Activated CD4-positive, alpha-beta T cell treated with anti-CD3 and anti-CD28 coated beads for 36 hours (primary cell): ENCODE data around the gene ERLIN1. TPM values are rescaled to one million over a fixed set of nuclear protein-coding genes. Genes with fewer than 3 reads are reported as not detected.

Experiments used
- ATAC-seq: fragments of 200-7000 bp; cut with Tn5 transposase; one replicate; pipeline ENCODE4 v1.10.0; 2021; ENCODE audit warnings: mild to moderate bottlenecking, moderate library complexity
- CTCF ChIA-PET: fragments of 350-600 bp; sonication (Branson Sonifier 250); formaldehyde crosslinking; loops from one replicate; lab custom pipeline; 2021; ENCODE audit warnings: antibody characterized with exemption; lab: Charles Lee
- POLR2A ChIA-PET: fragments of 350-600 bp; sonication (Branson Sonifier 250); formaldehyde crosslinking; loops from one replicate; lab custom pipeline; 2021; ENCODE audit warnings: antibody characterized with exemption, inconsistent platforms; lab: Charles Lee
- DNase-seq: peaks from one replicate; pipeline ENCODE4 v3.0.0-alpha.2; 2020
- H3K27ac Mint-ChIP-seq: one replicate; pipeline ENCODE4 v1.8.0; 2021; ENCODE audit warnings: mixed read lengths
- H3K27me3 Mint-ChIP-seq: one replicate; pipeline ENCODE4 v1.8.0; 2021; ENCODE audit warnings: mixed read lengths
- H3K36me3 Mint-ChIP-seq: one replicate; pipeline ENCODE4 v1.8.0; 2021; ENCODE audit warnings: low read depth, mixed read lengths
- H3K4me1 Mint-ChIP-seq: one replicate; pipeline ENCODE4 v1.8.0; 2021; ENCODE audit warnings: mixed read lengths
- H3K4me3 Mint-ChIP-seq: one replicate; pipeline ENCODE4 v1.8.0; 2021; ENCODE audit warnings: mild to moderate bottlenecking, moderate library complexity, mixed read lengths
- H3K9me3 Mint-ChIP-seq: one replicate; pipeline ENCODE4 v1.8.0; 2021; ENCODE audit warnings: low read depth, mixed read lengths
- intact Hi-C, 2 experiments: fragments of 100-400 bp; cut with DNase I in 1 of 2; cut with micrococcal nuclease in 1 of 2; formaldehyde crosslinking; loops; one replicate each; pipeline versions ENCODE4 v1.14.2 to v1.15.1; 2022 to 2024; cut with DNase I, micrococcal nuclease
- total RNA-seq, 2 experiments: library from RNA; stranded (reverse); gene quantifications; one replicate each; pipeline ENCODE4 v1.2.3, GENCODE V29; 2021

ERLIN1 gene
- 10 to 100 TPM; 15.2 to 18.7 TPM for total RNA-seq

- H3K4me1 Mint-ChIP-seq = peaks cover 48% of the 10 kb centered on the region
- DNase-seq (peak; percentile 97), ATAC-seq (peak; percentile 90)
- H3K27ac Mint-ChIP-seq = peak within 1 kb of the TSS; percentile 97
- H3K4me3 Mint-ChIP-seq = peak within 1 kb of the TSS; percentile 97
- POLR2A ChIA-PET = no interaction called here
- no peaks in the 10 kb centered on the region for H3K27me3 Mint-ChIP-seq
- CTCF ChIA-PET = interaction anchor here (0.6 kb wide), 1 partner anchor 18 kb away, joined by 3 read pairs; no protein-coding TSS in a partner anchor
- no peaks in the 10 kb centered on the region for H3K9me3 Mint-ChIP-seq
- peaks cover 51% of the 10 kb centered on the region for H3K36me3 Mint-ChIP-seq
- intact Hi-C loops = loop anchor here (1.0 to 10.0 kb wide), 16 partner anchors 11 to 729 kb away; partner anchors contain the start of genes CHUK (in 2 of the 2), BLOC1S2 (in 1 of the 2), COX15 (in 1 of the 2) and CUTC (in 1 of the 2)
These were observed at the start of gene ERLIN1 for GRCh38 chr10:100185364-100186252. TSS of gene ERLIN1 (minus strand) at chr10:100186029. CDS start at chr10:100185626, 403 bp downstream.

DNA sequence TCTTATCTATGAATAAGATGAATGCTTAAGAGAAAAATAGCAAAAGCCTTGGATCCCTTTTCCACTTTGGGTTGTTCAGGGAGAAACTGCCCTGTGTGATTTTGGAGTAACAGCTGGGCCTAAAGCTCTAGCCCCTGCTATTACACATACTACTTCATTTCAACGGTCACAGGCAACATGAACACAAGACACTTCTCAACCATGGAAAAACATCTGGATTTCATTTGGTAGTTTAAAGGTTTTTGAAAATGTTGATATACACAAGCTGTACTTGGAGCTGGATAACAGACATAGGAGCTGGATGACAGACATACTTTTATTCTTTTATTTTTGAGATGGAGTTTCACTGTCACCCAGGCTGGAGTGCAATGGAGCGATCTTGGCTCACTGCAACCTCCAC, 46.3 kb upstream of the ERLIN1 start:
- no peaks in the 10 kb centered on the region for H3K9me3 Mint-ChIP-seq
- H3K27ac Mint-ChIP-seq = no peak overlapping the region
- no peaks in the 10 kb centered on the region for H3K27me3 Mint-ChIP-seq
- CTCF ChIA-PET = interaction anchor here (1.1 to 1.3 kb wide), 2 partner anchors 48 to 186 kb away, joined by 3 read pairs; no protein-coding TSS in a partner anchor
- POLR2A ChIA-PET = interaction anchor here (0.5 kb wide), 1 partner anchor 40 kb away, joined by 3 read pairs; no protein-coding TSS in a partner anchor
- DNase-seq (no peak), ATAC-seq (no peak)
- no peak overlapping the region for H3K4me3 Mint-ChIP-seq
- H3K36me3 Mint-ChIP-seq = peaks cover 24% of the 10 kb centered on the region
- intact Hi-C loops = no loop called here
- peaks cover 19% of the 10 kb centered on the region for H3K4me1 Mint-ChIP-seq

DNA sequence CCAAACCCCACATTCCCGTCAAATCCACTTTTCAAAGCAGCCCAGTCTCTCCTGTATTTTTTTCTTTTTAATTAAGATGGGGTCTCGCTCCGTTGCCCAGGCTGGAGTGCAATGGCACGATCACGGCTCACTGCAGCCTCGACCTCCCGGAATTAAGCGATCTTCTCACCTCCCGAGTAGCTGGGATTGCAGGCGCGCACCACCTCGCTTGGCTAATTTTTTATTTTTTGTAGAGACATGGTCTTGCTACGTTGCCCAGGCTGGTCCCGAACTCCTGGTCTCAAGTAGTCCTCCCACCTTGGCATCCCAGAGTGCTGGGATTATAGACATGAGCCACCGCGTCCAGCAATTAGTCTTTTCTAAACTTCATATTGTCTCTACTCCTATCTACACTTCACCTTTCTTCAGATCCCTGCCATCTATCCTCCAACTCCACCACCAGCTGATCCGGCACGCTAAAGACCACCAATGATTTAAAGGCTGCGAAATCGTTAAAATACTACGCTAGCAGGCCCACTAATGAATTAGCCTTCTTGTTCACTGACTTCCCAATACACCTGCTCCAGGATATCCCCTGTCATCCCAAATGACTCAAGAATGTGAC, 44.1 kb upstream of the ERLIN1 start:
- Mint-ChIP-seq H3K9me3 (no peaks in the 10 kb centered on the region), H3K4me3 (peak overlapping the region; percentile 84), H3K36me3 (peaks cover 23% of the 10 kb centered on the region), H3K27ac (peak overlapping the region; percentile 78), H3K4me1 (peaks cover 19% of the 10 kb centered on the region), H3K27me3 (no peaks in the 10 kb centered on the region)
- ChIA-PET POLR2A (no interaction called here), CTCF (interaction anchor here (1.0 kb wide), 1 partner anchor 11 kb away, joined by 4 read pairs; no protein-coding TSS in a partner anchor)
- ATAC-seq (no peak), DNase-seq (no peak)
- intact Hi-C loops = loop anchor here (1.0 to 2.0 kb wide), 6 partner anchors 37 to 498 kb away; partner anchors contain the start of genes ERLIN1 (in 2 of the 2), BLOC1S2 (in 1 of the 2), COX15 (in 1 of the 2) and CUTC (in 1 of the 2)

GRCh38 chr10:100223879-100224278, 38.0 kb upstream of the ERLIN1 start:
- CTCF ChIA-PET = interaction anchor here (0.6 to 1.2 kb wide), 6 partner anchors 16 to 564 kb away, joined by 3 to 4 read pairs (median 3); no protein-coding TSS in a partner anchor
- no peaks in the 10 kb centered on the region for H3K9me3 Mint-ChIP-seq

GRCh38 chr10:100222529-100222928, 36.7 kb upstream of the ERLIN1 start:
- CTCF ChIA-PET = interaction anchor here (1.6 kb wide), 1 partner anchor 17 kb away, joined by 4 read pairs; no protein-coding TSS in a partner anchor
- intact Hi-C loops = no loop called here
- H3K4me1 Mint-ChIP-seq = peaks cover 2% of the 10 kb centered on the region
- H3K9me3 Mint-ChIP-seq = no peaks in the 10 kb centered on the region
- no peak overlapping the region for H3K4me3 Mint-ChIP-seq
- ATAC-seq (no peak), DNase-seq (no peak)
- H3K36me3 Mint-ChIP-seq = peaks cover 45% of the 10 kb centered on the region
- H3K27ac Mint-ChIP-seq = no peak overlapping the region
- POLR2A ChIA-PET = no interaction called here
- no peaks in the 10 kb centered on the region for H3K27me3 Mint-ChIP-seq

More at GRCh38 chr10:100223879-100224278, 38.0 kb upstream of the ERLIN1 start:
- Mint-ChIP-seq H3K27ac (no peak overlapping the region), H3K4me1 (peaks cover 10% of the 10 kb centered on the region), H3K27me3 (no peaks in the 10 kb centered on the region), H3K4me3 (no peak overlapping the region), H3K36me3 (peaks cover 37% of the 10 kb centered on the region)
- ATAC-seq (no peak), DNase-seq (no peak)
- intact Hi-C loops = no loop called here
- POLR2A ChIA-PET = interaction anchor here (0.6 to 0.8 kb wide), 2 partner anchors 9 to 36 kb away, joined by 5 to 6 read pairs; no protein-coding TSS in a partner anchor

- CTCF ChIA-PET = interaction anchor here (1.2 to 1.4 kb wide), 2 partner anchors 10 to 208 kb away, joined by 3 to 10 read pairs; no protein-coding TSS in a partner anchor
- H3K4me1 Mint-ChIP-seq = no peaks in the 10 kb centered on the region
- intact Hi-C loops = no loop called here
- ATAC-seq (no peak), DNase-seq (no peak)
- peaks cover 52% of the 10 kb centered on the region for H3K36me3 Mint-ChIP-seq
- H3K27ac Mint-ChIP-seq = no peak overlapping the region
- H3K9me3 Mint-ChIP-seq = no peaks in the 10 kb centered on the region
- POLR2A ChIA-PET = no interaction called here
- no peaks in the 10 kb centered on the region for H3K27me3 Mint-ChIP-seq
- H3K4me3 Mint-ChIP-seq = no peak overlapping the region
These were observed 30.2 kb upstream of the ERLIN1 start for GRCh38 chr10:100216006-100216405.

DNA sequence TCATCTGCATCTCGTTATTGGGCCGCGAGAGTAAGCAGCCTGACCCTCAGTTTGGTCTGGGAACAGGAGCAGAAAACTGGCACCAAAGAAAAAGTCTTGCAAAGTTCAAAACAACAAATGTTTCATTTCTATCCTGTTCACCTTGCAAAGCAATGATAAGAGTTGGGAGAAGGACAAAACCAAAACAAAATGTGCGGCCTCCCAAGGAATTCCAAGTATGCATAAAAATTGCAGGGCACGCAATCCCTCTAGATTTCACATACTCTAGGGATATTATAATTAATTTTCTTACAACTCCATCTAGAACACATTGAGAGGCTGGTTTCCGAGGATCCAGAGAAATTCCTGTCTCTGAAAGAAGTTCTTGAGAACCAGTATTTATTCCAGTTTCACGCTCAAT, 23.5 kb upstream of the ERLIN1 start:
- Mint-ChIP-seq H3K36me3 (peaks cover 43% of the 10 kb centered on the region), H3K9me3 (no peaks in the 10 kb centered on the region), H3K27me3 (no peaks in the 10 kb centered on the region), H3K27ac (no peak overlapping the region), H3K4me1 (peaks cover 1% of the 10 kb centered on the region), H3K4me3 (no peak overlapping the region)
- intact Hi-C loops = no loop called here
- CTCF ChIA-PET = no interaction called here
- no peak for DNase-seq
- POLR2A ChIA-PET = no interaction called here
- no peak for ATAC-seq

- ChIA-PET CTCF (interaction anchor here (1.0 kb wide), 2 partner anchors 13 to 99 kb away, joined by 3 to 4 read pairs; no protein-coding TSS in a partner anchor), POLR2A (no interaction called here)
- intact Hi-C loops = no loop called here
These were observed 22.4 kb upstream of the ERLIN1 start for GRCh38 chr10:100208276-100208675.

GRCh38 chr10:100204370-100204769, 18.5 kb upstream of the ERLIN1 start:
- Mint-ChIP-seq H3K9me3 (no peaks in the 10 kb centered on the region), H3K4me1 (peaks cover 4% of the 10 kb centered on the region), H3K27ac (no peak overlapping the region), H3K27me3 (no peaks in the 10 kb centered on the region), H3K36me3 (peaks cover 52% of the 10 kb centered on the region), H3K4me3 (no peak overlapping the region)
- DNase-seq = no peak
- no peak for ATAC-seq
- intact Hi-C loops = no loop called here
- ChIA-PET POLR2A (no interaction called here), CTCF (interaction anchor here (0.6 to 1.0 kb wide), 3 partner anchors 9 to 175 kb away, joined by 3 to 4 read pairs (median 3); no protein-coding TSS in a partner anchor)

More at GRCh38 chr10:100208276-100208675, 22.4 kb upstream of the ERLIN1 start:
- H3K4me3 Mint-ChIP-seq = no peak overlapping the region
- peaks cover 4% of the 10 kb centered on the region for H3K4me1 Mint-ChIP-seq
- DNase-seq (no peak), ATAC-seq (no peak)
- H3K27ac Mint-ChIP-seq = no peak overlapping the region
- H3K27me3 Mint-ChIP-seq = no peaks in the 10 kb centered on the region
- H3K9me3 Mint-ChIP-seq = no peaks in the 10 kb centered on the region
- H3K36me3 Mint-ChIP-seq = peaks cover 46% of the 10 kb centered on the region

- Mint-ChIP-seq H3K27ac (no peak overlapping the region), H3K27me3 (no peaks in the 10 kb centered on the region), H3K9me3 (no peaks in the 10 kb centered on the region), H3K36me3 (peaks cover 56% of the 10 kb centered on the region), H3K4me3 (no peak overlapping the region), H3K4me1 (peaks cover 4% of the 10 kb centered on the region)
- ATAC-seq (no peak), DNase-seq (no peak)
- ChIA-PET POLR2A (no interaction called here), CTCF (interaction anchor here (1.1 kb wide), 1 partner anchor 22 kb away, joined by 3 read pairs; no protein-coding TSS in a partner anchor)
- intact Hi-C loops = no loop called here
These were observed 15.7 kb upstream of the ERLIN1 start for GRCh38 chr10:100201549-100201948.

- ChIA-PET CTCF (interaction anchor here (1.1 kb wide), 1 partner anchor 46 kb away, joined by 4 read pairs; no protein-coding TSS in a partner anchor), POLR2A (no interaction called here)
- Mint-ChIP-seq H3K4me1 (peaks cover 7% of the 10 kb centered on the region), H3K36me3 (peaks cover 50% of the 10 kb centered on the region), H3K27me3 (no peaks in the 10 kb centered on the region), H3K27ac (no peak overlapping the region), H3K9me3 (no peaks in the 10 kb centered on the region), H3K4me3 (no peak overlapping the region)
- intact Hi-C loops = no loop called here
- no peak for ATAC-seq
- no peak for DNase-seq
These were observed 8.9 kb upstream of the ERLIN1 start for GRCh38 chr10:100194711-100195110.
